Measurements from ENCODE around the gene TRPM6. TPM values are rescaled to one million over a fixed set of nuclear protein-coding genes. Genes with fewer than 3 reads are reported as not detected.
"Not testable (repeated sequence)": the region's sequence is repeated elsewhere in the genome, so short reads cannot be mapped to it uniquely, and the experiment has no call there.

Gene TRPM6
- total RNA-seq, 1 donor from 2014 or later = 0.12 TPM

DNA sequence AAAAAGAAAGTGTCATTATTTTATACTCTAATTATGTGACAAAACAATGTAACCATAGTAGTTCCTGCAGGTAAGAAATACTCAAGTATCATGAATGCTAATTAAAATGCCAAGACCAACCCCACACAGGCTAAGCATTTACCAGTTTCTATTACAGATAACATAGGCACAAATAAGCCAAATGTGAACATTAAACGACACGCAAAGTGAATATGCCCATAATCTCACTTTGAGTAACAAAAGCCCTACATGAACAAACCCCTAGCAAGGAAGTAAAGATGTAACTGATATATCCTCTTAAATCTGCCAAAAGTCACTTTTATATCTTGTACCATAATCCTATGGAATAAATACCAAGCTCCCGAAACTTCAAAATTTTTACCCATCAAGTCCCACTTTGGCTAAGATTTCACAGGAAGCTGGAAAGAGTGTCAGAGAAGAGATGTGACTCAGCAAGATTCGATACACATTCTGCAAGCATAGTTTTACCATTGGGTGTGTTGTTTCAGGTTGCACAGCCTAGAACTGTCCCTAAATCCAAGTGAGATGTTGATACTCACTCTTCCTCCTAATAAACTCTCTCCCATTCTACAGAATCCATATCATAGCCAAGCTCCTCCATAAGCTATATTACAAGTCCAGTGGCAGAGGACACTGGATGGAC lies 28.8 kb downstream of the TRPM6 start:
- DNase-seq (ENCODE audit: extremely low read depth, low read depth, low spot score) = no peak

DNA sequence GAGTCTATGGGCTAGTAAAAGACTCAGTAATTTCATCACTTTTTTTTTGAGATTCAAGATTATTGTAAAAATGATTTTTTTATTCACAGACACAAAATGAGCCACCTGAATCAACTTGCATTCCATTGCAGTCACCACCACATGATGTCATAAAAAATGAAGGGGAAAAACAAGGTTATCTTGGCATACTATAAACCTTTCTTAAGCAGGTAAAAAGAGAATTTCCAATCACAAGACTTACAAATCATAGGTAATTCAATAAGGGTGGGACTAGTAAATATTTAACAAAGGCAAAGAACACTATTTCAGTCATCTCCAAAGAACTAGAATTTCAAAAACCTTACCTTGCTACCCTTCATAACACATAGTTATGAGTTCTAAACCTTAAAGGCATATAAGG lies 30.7 kb downstream of the TRPM6 start:
- no peak for DNase-seq (ENCODE audit: extremely low read depth, low read depth, low spot score)

DNA sequence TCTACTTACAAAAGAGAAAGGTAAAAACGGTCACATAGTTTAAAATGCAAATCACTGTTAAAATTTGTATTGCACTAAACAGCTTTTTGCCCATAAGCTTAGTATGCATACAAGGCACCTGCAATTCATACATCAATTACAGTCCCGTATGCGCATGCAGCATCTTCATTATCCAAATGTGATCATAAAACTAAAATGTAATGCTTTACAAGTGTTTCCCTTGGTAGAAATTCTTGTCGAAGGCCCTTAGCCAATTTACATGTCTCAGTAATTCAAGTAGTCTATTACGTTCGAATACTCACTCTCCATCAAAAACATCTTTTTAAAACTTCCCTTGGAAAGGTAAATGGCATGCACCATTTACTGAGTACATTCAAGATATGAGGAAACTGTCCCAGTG lies 32.6 kb downstream of the TRPM6 start:
- no peak for DNase-seq (ENCODE audit: extremely low read depth, low read depth, low spot score)

DNA sequence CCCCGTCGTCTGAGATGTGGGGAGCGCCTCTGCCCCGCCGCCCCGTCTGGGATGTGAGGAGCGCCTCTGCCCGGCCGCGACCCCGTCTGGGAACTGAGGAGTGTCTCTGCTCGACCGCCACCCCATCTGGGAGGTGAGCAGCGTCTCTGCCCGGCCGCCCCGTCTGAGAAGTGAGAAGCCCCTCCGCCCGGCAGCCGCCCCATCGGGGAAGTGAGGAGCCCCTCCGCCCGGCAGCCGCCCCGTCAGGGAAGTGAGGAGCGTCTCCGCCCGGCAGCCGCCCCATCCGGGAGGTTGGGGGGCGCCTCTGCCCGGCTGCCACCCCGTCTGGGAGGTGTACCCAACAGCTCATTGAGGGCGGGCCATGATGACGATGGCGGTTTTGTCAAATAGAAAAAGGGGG lies 34.7 kb downstream of the TRPM6 start:
- DNase-seq (ENCODE audit: extremely low read depth, low read depth, low spot score) = not testable (repeated sequence)

DNA sequence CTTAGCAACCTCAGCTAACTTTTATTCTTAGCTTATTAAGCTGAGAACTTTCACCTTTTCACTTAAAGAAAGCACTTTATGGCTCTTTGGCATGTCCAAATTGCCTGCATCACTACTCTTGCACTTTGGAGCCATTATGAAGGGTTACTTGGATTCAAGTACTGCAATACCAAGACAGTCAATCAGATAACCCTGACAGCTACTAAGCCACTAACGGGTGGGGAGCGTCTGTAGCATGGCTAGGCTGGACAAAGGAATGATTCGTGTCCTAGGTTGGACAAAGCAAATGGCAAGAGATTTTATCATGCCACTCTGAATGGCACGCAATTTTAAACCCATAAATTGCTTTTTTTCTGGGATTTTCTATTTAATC lies 39.6 kb downstream of the TRPM6 start:
- no peak for DNase-seq (ENCODE audit: extremely low read depth, low read depth, low spot score)

DNA sequence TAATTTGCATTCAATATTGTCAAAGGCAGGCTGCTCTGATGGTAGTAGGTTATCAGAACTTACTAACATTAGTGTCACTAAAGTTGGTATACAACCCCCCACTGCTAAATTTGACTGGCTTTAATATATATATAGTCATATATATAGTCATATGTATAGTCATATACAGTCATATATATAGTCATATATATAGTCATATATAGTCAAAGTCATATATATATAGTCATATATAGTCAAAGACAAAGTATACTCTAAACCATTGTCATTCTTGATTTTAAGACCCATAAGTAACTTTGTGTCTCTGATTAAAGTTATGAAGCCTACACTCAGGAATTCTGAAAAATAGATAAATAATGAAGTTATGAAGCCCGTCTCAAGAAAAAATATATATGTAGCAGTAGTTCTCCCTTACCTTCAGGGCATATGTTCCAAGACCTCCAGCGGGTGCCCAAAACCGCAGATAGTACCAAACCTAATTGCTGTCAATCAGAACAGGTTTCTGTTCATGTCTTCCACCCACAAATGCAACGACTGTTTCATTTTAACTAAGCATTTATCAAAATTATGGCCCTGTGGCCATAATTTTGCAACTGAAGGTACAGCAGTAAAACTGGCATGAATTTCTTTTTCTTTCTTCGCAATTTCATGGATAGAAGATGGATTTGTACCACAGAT lies 40.1 kb downstream of the TRPM6 start:
- DNase-seq (ENCODE audit: extremely low read depth, low read depth, low spot score) = no peak

DNA sequence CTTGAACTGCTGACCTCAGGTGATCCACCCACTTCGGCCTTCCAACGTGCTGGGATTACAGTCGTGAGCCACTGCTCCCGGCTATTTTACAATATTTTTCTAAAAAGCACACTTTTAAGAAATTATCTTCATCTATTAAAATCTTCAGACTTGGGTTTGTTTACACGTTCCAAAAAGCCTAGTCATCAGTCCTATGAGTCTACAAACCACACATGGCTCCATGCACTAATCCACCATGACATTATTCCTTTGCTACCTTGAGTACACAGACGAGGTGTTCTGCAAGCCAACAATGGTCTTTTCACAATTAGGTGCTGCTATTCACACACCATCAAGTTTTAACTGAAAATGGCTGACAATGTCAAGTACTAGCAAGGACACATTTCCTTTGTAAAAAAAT lies 41.0 kb downstream of the TRPM6 start:
- no peak for DNase-seq (ENCODE audit: extremely low read depth, low read depth, low spot score)

DNA sequence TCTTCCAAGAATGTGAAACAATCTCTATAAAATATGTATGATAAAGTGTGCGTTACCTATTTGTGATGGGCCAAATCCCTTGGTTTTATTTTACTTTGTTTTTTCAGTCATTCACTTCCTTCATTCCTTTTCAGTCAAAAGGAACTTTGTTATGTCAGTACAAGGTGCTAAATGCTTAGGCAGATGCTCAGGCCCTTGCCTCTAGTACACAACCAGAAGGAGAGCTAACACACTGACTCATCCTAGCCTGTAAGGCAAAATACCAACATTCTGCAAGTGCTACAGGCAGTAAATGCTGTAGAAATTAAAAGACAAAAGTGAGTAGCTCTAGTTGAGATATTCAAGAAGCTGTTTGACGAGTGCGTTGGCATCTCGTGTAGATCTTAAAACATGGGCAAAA lies 49.4 kb downstream of the TRPM6 start:
- DNase-seq (ENCODE audit: extremely low read depth, low read depth, low spot score) = no peak

DNA sequence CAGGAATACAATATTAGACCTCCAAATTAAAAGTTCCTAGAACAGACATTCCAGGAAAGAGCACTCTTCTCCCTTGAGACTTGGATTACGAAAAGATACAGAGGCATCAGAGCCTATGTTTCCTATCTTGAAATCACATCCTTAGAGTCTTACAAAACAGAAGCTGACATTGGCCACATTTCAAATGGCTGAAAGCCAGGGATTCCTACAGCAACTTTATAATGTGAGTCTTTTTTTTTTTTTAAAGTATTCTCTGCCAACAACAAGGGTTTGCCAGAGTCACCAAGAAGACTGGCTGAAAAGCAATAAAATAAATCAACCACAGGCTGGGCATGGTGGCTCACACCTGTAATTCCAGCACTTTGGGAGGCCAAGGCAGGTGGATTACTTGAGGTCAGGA lies 63.1 kb downstream of the TRPM6 start:
- peak; percentile 57 for DNase-seq (ENCODE audit: extremely low read depth, low read depth, low spot score)

DNA sequence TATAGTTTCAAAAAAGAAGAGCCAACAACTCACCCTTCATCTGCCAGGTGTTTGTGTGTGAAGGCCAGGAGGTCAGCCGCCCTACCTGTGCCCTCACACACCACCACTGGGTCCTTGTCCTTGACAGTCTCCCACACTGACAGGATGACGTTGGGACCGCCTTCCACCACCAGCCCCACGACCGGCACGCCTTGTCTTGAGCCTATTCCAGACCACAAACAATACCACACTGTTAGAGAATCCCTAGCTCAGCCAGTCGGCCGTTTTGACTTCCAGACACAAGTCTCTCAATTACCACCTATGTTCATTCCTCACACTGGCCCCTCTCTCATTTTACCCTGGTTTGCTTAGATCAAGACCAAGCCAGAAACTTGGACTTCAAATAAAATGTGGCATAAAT lies 66.1 kb downstream of the TRPM6 start:
- no peak for DNase-seq (ENCODE audit: extremely low read depth, low read depth, low spot score)

DNA sequence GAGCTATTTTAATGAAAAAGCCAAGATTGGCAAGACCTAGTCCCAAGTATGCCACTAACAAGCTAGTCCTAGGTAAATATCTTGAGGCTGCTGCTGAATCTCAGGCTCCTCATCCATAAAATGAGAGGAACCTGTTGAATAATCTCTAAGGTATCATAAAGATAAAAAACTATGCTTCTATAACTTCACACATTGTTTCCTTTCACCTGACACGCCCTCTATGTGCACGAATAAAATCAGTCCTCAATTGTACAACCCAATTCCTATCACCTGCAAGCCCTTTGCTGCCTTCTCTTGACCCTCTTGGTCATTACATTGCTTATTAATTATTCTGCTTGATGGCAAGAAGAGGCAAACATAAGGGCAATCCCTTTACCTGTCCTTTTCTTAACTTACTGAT lies 69.9 kb downstream of the TRPM6 start:
- no peak for DNase-seq (ENCODE audit: extremely low read depth, low read depth, low spot score)

DNA sequence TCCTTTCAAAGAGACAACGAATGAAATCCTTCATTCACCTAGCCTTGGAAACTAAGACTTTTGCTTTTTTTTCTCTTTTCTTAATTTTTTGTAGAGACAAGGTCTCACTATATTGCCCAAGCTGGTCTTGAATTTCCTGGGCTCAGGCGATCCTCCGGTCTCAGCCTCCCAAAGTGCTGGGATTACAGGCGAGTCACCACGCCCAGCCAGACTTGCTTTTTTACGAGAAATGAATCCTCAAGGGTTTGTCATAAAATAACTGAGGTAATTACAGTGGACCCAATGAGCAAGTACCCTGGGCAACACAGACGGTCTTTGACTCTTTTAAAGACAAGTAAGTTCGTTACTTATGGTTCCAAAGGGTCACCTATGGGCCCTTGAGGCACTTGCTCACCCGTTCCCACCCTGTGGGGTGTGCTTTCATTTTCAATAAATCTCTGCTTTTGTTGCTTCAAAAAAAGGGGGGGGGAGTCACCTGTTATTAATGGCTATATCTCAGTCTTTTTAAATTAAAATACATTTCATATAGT lies 70.4 kb downstream of the TRPM6 start:
- DNase-seq (ENCODE audit: extremely low read depth, low read depth, low spot score) = no peak

DNA sequence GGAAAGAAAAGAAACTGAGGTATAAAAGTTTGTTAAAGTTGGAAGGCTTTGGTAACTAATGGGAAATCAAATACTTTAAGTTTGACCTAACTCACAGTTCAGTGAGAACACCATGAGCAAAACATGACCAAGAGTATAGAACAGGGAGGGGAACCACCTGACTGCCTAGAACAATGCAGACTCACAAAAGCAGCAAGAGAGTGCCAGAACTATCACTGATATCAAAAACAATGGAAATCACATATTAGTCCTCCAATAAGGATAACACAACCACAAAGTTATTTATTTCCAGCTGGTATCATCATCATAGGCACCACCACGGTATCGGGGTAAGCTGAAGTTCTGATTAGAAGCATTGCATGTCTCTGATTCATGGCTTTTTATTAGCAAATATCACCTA lies 77.5 kb downstream of the TRPM6 start:
- DNase-seq (ENCODE audit: extremely low read depth, low read depth, low spot score) = no peak

DNA sequence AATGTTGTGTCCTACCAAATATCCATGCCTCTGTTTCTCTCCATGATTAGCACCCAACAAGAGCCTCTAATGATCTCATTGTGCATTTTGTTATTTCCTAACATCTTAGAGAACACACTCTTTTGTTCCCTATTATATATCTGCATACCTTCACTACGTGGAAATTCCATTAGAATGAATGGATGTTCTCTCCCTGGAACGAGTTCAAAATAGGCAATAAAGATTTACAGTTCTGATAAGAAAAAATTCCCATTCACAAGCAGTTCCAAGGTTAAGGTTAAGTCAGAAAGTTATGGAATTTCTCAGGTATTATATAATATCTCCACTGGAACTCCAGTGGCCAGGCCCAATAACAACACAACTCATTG lies 83.7 kb downstream of the TRPM6 start:
- no peak for DNase-seq (ENCODE audit: extremely low read depth, low read depth, low spot score)

DNA sequence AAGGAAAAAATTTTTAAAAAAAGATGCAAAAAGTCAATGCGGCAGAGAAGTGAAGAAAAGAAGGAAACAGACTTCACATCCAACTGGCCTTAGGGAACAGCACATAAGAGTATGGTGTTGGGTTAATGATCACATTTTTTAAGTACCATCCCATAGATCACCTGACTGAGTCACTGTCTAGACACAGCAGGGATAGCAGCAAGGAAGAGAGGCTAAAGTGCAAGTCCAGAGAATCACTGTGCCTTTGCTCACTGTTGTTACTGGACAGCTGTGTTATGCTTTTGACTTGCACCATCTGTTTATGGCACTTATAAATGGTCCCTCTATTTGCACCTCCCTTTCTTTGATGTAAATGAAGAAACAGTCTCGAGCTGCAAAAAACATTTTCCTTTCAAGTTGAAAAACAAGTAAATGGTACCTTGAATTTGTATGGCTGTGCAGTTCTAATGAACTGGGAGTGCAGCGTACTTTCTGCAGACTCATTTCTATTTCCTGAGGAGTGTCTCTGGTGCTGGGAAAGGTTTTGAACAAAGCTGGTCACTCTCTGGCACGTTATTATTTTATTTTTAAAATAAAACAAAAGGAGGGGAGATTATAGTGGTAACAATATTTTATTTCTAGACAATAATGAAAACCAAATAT lies 84.2 kb downstream of the TRPM6 start:
- no peak for DNase-seq (ENCODE audit: extremely low read depth, low read depth, low spot score)

DNA sequence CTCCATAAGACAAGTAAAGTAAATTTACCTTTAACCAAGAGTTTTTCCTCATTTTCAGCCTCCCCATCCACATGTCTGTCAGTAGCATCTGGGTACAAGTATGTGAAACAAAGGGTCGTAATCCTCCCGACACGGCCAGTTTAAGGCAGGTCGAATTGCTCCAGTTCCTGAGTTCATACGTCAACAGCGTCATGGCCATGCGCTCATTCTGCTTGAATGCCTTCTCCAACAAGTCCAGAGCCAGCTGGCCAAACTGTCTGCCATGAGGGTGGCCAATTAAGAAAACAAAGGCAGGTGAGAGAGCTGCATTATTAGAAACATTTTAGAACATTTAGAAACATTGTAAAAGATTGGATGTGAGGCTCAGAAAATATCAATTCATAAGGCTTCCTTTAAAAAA lies 87.5 kb downstream of the TRPM6 start:
- DNase-seq (ENCODE audit: extremely low read depth, low read depth, low spot score) = no peak

DNA sequence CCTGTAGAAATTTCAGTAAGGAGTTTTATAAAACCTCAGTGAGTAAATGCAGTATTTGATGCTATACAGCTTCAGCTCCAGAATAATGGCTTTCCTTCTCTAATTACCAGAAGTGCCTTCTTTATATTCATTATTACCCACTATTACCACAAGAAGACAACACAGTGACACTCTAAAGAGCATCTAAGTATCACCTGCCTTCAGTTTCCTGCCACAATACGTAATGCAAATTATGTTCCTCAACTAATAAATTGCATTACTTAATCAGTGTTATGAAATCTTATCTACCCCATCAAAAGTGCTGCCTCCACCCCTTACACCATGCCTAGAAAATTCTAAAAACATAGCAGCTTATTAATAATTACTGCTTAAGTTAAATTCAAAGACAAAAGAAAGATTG lies 91.9 kb downstream of the TRPM6 start:
- DNase-seq (ENCODE audit: extremely low read depth, low read depth, low spot score) = no peak

DNA sequence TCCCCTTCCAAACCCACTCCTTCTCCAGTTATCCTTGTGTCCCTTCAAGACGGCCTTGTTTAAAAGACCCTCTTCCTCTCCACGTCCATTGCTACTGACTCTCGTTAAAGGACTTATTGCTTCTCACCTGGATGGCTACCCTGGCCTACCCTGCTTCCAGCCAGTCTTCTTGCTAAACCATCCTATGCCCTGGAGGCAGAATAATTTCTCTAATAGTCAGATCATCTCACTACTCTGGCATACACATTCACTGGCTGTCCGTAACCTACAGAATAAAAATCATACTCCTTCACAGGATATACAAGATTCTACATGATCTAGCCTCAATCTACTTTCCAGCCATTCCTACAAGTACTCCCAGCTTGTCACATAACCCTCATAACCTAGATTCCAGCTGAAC lies 92.6 kb downstream of the TRPM6 start:
- no peak for DNase-seq (ENCODE audit: extremely low read depth, low read depth, low spot score)

DNA sequence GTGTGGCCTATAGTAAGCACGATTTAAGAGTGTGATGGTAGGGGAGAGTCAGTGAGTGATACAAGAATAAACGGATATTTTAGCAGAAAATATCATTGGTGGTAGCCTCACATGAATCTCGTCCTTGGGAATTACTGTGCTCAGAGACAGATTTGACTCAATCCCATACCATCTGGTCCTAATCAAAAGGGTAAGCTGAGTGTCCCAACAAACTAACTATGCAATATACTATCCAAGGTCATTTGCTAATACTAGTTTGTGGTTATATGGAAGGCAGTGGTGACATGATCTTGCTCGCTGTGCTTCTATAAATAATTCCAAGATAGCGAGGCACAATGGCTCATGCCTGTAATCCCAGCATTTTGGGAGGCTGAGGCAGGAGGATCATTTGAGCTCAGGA lies 103.2 kb downstream of the TRPM6 start:
- DNase-seq (ENCODE audit: extremely low read depth, low read depth, low spot score) = no peak

DNA sequence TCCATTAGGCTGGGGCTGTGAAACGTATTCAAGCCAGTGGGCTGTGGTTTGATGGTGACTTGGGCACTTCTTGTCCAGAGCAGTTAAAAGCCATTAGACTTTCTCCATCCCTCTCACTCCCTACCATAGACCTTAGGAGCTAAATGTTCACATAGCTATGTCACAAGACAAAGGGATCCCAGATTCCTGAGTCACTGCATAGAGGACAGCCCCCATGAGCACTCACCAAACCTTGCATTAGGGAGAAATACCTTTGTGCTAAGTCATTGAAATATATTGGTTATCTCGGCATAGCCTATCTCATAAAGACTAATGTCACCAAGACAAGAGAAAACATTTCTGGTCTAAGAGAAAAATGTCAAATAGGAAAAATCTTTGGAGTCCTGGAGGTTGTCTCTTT lies 104.3 kb downstream of the TRPM6 start:
- DNase-seq (ENCODE audit: extremely low read depth, low read depth, low spot score) = no peak

DNA sequence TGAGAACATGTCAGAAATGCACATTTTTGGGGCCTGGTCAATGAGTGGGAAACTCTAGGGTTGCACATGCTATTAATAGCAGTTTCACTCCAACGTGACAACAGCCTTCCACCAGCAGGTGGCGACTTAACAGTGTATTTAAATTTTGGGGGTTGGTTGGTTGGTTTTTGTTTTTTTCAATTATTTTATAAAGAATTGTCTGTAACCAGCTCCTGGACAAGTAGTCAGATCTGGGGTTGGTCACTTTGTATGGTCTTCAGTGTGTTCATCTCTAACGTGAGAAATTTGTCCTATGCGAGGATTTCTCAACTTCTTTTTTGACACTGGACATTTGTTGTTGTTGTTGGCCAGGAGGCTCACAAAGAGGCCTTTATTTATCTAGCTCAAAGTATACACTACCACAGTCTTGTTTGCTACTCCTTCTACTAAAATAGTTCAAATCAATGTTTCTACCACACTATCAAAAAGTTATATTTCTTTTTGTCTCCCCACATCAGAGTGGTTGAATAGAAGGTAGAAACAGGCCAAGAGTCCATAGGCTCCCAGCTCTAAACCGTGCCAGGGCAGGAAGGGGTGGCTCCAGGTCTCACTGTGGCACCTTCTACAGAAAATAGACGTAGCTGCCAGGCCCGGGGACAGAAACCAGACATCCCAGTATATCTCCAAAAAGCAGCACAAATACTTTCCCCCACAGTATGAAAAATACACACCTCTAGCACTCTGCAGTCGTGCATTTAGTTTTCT lies 110.4 kb downstream of the TRPM6 start:
- DNase-seq (ENCODE audit: extremely low read depth, low read depth, low spot score) = peak; percentile 41

DNA sequence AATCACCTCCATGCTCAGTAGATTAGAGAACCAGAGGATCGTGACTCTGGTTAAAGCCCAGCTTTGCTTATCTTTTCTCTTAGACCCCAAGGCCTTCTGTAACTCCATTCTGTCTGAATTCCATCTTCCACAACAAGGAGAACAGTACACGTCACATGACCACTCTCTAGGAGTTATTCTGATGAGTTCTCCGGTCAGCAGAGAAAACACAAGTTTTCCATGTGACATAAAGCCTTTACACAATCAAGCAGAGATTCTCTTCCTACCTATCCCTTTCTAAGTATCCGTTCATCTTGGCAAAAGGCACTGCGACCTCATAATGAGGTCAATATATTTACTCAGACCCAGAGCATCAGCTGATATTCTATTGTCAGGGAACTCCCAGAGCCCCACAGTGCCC lies 112.3 kb downstream of the TRPM6 start:
- DNase-seq (ENCODE audit: extremely low read depth, low read depth, low spot score) = no peak

Measured in glomerular endothelial cell (primary cell).